ENCODE results near the gene CAPN14.

The CAPN14 gene

DNA sequence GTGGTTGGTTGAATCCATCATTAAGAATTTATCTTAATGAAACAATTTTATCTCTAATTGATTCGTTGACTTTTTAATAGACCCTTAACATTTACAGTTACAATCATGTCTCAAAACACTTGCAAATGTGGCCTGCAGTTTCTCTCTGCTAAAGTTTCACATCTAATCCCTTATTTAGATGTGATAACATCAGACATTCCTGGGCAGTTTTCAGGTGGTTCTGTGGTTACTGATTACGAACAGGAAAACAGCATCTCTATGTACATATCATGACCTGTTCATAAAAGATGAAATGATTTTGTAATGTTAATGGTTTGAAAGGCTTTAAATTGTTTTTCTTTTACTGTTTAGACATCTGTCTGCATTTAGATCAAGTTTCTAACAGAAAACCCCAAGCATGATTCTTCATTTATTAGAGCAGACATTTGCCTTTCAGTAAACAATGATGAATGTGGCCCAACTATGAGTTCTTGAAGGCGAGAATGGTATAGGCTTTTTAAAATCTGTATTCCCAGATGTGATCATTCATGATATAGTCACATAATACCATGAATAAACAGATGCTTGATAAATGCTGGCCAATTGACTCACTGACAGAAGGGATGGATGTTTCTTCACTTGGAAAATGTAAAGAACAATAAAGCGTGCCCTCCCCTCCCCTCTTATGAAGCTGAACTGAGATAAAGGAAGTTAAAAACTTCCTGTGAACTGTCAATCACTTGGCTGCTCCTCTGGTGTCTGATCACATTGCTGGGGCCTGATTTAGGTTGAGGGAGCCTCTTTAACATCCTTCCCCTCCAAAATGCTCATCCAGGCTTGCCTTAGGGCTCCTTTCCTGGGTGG is 3.5 kb downstream of the CAPN14 start:
- Histone ChIP-seq H3K36me3 (replicated peaks in 1 of 2; ENCODE audit: control insufficient read depth in 2 of 2, insufficient read depth in 2 of 2, low read length in 2 of 2) (no peaks in the 10 kb centered on the region), H3K4me2 (ENCODE audit: insufficient read depth, low read length, poor library complexity, severe bottlenecking) (no peak overlapping the region), H2BK12ac (ENCODE audit: low read length) (no peak overlapping the region), H3K9ac (ENCODE audit: low read depth, low read length, poor library complexity) (no peak overlapping the region), H2AFZ (ENCODE audit: low read length) (no peak overlapping the region), H2BK5ac (ENCODE audit: low read length) (no peak overlapping the region), H3K23ac (ENCODE audit: low read depth, low read length, poor library complexity) (no peak overlapping the region), H3K14ac (ENCODE audit: low read length) (no peak overlapping the region), H4K8ac (ENCODE audit: low read depth, low read length) (no peak overlapping the region), H3K27ac (replicated peaks; ENCODE audit: low read length) (no peak overlapping the region), H3K9me3 (replicated peaks in 1 of 2; ENCODE audit: control insufficient read depth in 2 of 2, insufficient read depth in 1 of 2, low read depth in 1 of 2, low read length in 2 of 2) (no peaks in the 10 kb centered on the region), H3K4ac (ENCODE audit: low read length) (no peak overlapping the region), H3K27me3 (ENCODE audit: control insufficient read depth in 3 of 3, insufficient read depth in 3 of 3, low read depth in 1 of 3, low read length in 3 of 3) (peaks cover 0 to 10% (median 0%) of the 10 kb centered on the region in 3 experiments), H3K18ac (ENCODE audit: low read length) (no peak overlapping the region), H3K4me1 (ENCODE audit: control insufficient read depth in 2 of 2, insufficient read depth in 1 of 2, low read depth in 1 of 2, low read length in 2 of 2) (no peaks in the 10 kb centered on the region), H4K91ac (ENCODE audit: low read depth, low read length, poor library complexity) (no peak overlapping the region), H2AK5ac (ENCODE audit: low read depth, low read length) (no peak overlapping the region), H3K4me3 (ENCODE audit: low read length in 2 of 2) (no peak overlapping the region), H2BK15ac (ENCODE audit: low read length) (no peak overlapping the region), H2BK120ac (ENCODE audit: low read depth, low read length) (no peak overlapping the region), H3K79me1 (ENCODE audit: low read depth, low read length) (no peaks in the 10 kb centered on the region)
- DNase-seq (ENCODE audit: low spot score): no peak
- whole genome bisulfite sequencing, 2 donors (ENCODE audit: extremely low coverage in 2 of 2, insufficient read length in 2 of 2, insufficient replicate concordance in 1 of 2): no CpG with 5 or more reads among the region's 4 CpGs

DNA sequence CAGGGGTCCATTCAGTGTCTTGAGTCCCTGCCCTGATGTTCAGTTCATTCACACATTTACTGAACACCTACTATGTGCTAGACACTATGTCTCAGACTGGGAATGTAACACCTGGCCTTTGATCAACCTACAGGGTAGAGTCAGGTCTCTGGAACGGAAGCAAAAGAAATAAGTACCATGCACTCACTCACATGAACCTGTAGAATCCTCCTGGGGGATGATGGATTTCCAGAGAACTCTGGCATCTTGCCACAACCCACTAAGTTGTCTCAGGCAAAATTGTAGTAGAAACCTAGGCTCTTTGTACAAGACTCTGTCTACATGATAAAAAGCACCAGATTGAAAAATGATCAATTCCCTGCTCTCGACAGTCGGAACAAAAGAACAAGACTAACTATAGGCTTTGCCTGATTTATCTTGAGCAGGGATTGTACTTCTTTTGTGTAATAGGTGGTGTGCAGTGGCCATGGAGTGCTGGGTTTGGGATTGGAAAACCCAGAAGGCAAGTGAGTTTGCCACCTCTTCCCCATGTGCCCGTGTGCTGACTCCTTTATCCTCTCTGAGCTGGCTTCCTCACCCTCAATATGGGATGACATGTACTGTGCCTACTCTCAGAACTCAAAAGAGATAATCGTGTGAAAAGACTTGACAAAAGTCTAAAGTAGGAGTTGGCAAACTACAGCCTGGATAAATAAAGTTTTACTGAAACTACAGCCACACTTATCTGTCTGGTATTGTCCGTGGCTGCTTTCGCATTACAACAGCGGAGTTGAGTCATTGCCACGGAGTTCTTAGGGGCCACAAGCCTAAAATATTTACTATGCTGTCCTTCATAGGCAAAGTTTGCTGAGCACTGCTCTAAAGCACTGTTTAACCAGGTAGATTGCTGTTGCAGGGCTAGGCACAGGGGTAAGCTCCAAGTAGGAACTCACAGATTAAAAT is 4.4 kb downstream of the CAPN14 start:
- H3K18ac ChIP-seq (ENCODE audit: low read length): no peak overlapping the region
- no peak overlapping the region for H4K8ac ChIP-seq (ENCODE audit: low read depth, low read length)
- no peak overlapping the region for H2BK12ac ChIP-seq (ENCODE audit: low read length)
- H4K91ac ChIP-seq (ENCODE audit: low read depth, low read length, poor library complexity): no peak overlapping the region
- no peak overlapping the region for H2BK120ac ChIP-seq (ENCODE audit: low read depth, low read length)
- no peaks in the 10 kb centered on the region for H3K79me1 ChIP-seq (ENCODE audit: low read depth, low read length)
- H3K36me3 ChIP-seq (replicated peaks in 1 of 2; ENCODE audit: control insufficient read depth in 2 of 2, insufficient read depth in 2 of 2, low read length in 2 of 2): no peaks in the 10 kb centered on the region
- H3K4me1 ChIP-seq (ENCODE audit: control insufficient read depth in 2 of 2, insufficient read depth in 1 of 2, low read depth in 1 of 2, low read length in 2 of 2): peaks cover 0 to 4% of the 10 kb centered on the region in 2 donors
- H2BK5ac ChIP-seq (ENCODE audit: low read length): no peak overlapping the region
- no peak overlapping the region for H2AK5ac ChIP-seq (ENCODE audit: low read depth, low read length)
- no peak overlapping the region for H2AFZ ChIP-seq (ENCODE audit: low read length)
- H2BK15ac ChIP-seq (ENCODE audit: low read length): no peak overlapping the region
- no peak overlapping the region for H3K27ac ChIP-seq (replicated peaks; ENCODE audit: low read length)
- H3K23ac ChIP-seq (ENCODE audit: low read depth, low read length, poor library complexity): no peak overlapping the region
- H3K27me3 ChIP-seq (ENCODE audit: control insufficient read depth in 3 of 3, insufficient read depth in 3 of 3, low read depth in 1 of 3, low read length in 3 of 3): peaks cover 0 to 16% (median 0%) of the 10 kb centered on the region in 3 experiments
- H3K9me3 ChIP-seq (replicated peaks in 1 of 2; ENCODE audit: control insufficient read depth in 2 of 2, insufficient read depth in 1 of 2, low read depth in 1 of 2, low read length in 2 of 2): no peaks in the 10 kb centered on the region
- no peak for DNase-seq (ENCODE audit: low spot score)
- no peak overlapping the region for H3K4ac ChIP-seq (ENCODE audit: low read length)
- H3K14ac ChIP-seq (ENCODE audit: low read length): no peak overlapping the region
- H3K4me3 ChIP-seq (ENCODE audit: low read length in 2 of 2): no peak overlapping the region
- no peak overlapping the region for H3K4me2 ChIP-seq (ENCODE audit: insufficient read depth, low read length, poor library complexity, severe bottlenecking)
- no CpG with 5 or more reads among the region's 9 CpGs for WGBS, 2 donors (ENCODE audit: extremely low coverage in 2 of 2, insufficient read length in 2 of 2, insufficient replicate concordance in 1 of 2)
- H3K9ac ChIP-seq (ENCODE audit: low read depth, low read length, poor library complexity): no peak overlapping the region

DNA sequence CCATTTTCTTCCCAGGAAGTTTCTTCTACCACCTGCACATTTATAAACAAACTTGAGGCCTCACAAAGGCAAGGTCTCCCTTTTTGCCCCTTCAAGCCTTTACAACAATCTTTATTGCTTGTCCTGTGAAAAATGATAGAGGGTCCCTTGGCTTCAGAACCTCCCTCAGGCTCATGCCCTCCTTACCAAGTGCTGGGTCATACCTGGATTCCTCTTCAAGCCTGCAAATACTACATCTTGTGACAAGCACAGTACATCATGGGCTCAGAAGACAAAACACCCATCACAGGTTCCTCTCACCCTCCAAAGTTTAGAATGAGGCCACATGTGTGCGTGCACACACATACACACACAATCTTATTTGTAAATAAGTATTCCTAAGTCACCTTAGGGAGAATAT is 9.1 kb downstream of the CAPN14 start:
- no peak overlapping the region for H4K8ac ChIP-seq (ENCODE audit: low read depth, low read length)
- H2AK5ac ChIP-seq (ENCODE audit: low read depth, low read length): no peak overlapping the region
- no peak overlapping the region for H4K91ac ChIP-seq (ENCODE audit: low read depth, low read length, poor library complexity)
- no peaks in the 10 kb centered on the region for H3K9me3 ChIP-seq (replicated peaks in 1 of 2; ENCODE audit: control insufficient read depth in 2 of 2, insufficient read depth in 1 of 2, low read depth in 1 of 2, low read length in 2 of 2)
- no peak overlapping the region for H3K4ac ChIP-seq (ENCODE audit: low read length)
- H3K79me1 ChIP-seq (ENCODE audit: low read depth, low read length): no peaks in the 10 kb centered on the region
- no peak for DNase-seq (ENCODE audit: low spot score)
- WGBS, 2 donors (ENCODE audit: extremely low coverage in 2 of 2, insufficient read length in 2 of 2, insufficient replicate concordance in 1 of 2): no CpG with 5 or more reads among the region's 1 CpG
- H3K36me3 ChIP-seq (replicated peaks in 1 of 2; ENCODE audit: control insufficient read depth in 2 of 2, insufficient read depth in 2 of 2, low read length in 2 of 2): no peaks in the 10 kb centered on the region
- H2BK15ac ChIP-seq (ENCODE audit: low read length): no peak overlapping the region
- no peak overlapping the region for H3K18ac ChIP-seq (ENCODE audit: low read length)
- no peak overlapping the region for H3K4me3 ChIP-seq (ENCODE audit: low read length in 2 of 2)
- no peak overlapping the region for H3K9ac ChIP-seq (ENCODE audit: low read depth, low read length, poor library complexity)
- H3K4me1 ChIP-seq (ENCODE audit: control insufficient read depth in 2 of 2, insufficient read depth in 1 of 2, low read depth in 1 of 2, low read length in 2 of 2): peaks cover 0 to 8% of the 10 kb centered on the region in 2 donors
- H3K23ac ChIP-seq (ENCODE audit: low read depth, low read length, poor library complexity): no peak overlapping the region
- no peak overlapping the region for H2BK5ac ChIP-seq (ENCODE audit: low read length)
- H2BK12ac ChIP-seq (ENCODE audit: low read length): no peak overlapping the region
- no peak overlapping the region for H3K4me2 ChIP-seq (ENCODE audit: insufficient read depth, low read length, poor library complexity, severe bottlenecking)
- no peak overlapping the region for H2AFZ ChIP-seq (ENCODE audit: low read length)
- peak overlapping the region; percentile 23 for H3K27ac ChIP-seq (replicated peaks; ENCODE audit: low read length)
- no peak overlapping the region for H3K14ac ChIP-seq (ENCODE audit: low read length)
- peaks cover 0 to 6% (median 0%) of the 10 kb centered on the region in 3 experiments for H3K27me3 ChIP-seq (ENCODE audit: control insufficient read depth in 3 of 3, insufficient read depth in 3 of 3, low read depth in 1 of 3, low read length in 3 of 3)
- H2BK120ac ChIP-seq (ENCODE audit: low read depth, low read length): no peak overlapping the region

DNA sequence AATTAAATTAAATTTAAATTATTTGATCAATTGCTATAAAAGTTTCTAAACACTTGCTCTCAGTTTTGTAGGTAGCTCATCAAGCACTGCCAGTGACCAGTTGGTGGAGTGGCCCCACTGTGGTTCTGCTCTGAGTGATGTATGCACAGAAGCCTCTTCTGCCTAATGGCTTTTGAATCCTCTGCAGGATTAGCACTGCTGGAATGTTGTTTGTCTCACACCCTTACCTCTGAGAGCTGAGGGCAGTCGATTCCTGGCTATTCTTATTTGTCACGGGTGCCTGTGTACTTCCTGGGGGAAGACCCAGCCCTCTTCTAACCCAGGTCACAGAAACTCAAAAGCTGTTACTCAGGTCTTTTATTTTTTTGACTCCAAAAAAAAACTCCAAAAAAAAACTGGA is 9.5 kb downstream of the CAPN14 start:
- Histone ChIP-seq H3K18ac (ENCODE audit: low read length) (no peak overlapping the region), H3K4ac (ENCODE audit: low read length) (no peak overlapping the region), H2BK120ac (ENCODE audit: low read depth, low read length) (no peak overlapping the region), H3K27me3 (ENCODE audit: control insufficient read depth in 3 of 3, insufficient read depth in 3 of 3, low read depth in 1 of 3, low read length in 3 of 3) (peaks cover 0 to 11% (median 0%) of the 10 kb centered on the region in 3 experiments), H3K9me3 (replicated peaks in 1 of 2; ENCODE audit: control insufficient read depth in 2 of 2, insufficient read depth in 1 of 2, low read depth in 1 of 2, low read length in 2 of 2) (no peaks in the 10 kb centered on the region), H2BK15ac (ENCODE audit: low read length) (no peak overlapping the region), H3K14ac (ENCODE audit: low read length) (no peak overlapping the region), H3K4me2 (ENCODE audit: insufficient read depth, low read length, poor library complexity, severe bottlenecking) (no peak overlapping the region), H2BK12ac (ENCODE audit: low read length) (no peak overlapping the region), H4K8ac (ENCODE audit: low read depth, low read length) (no peak overlapping the region), H3K4me1 (ENCODE audit: control insufficient read depth in 2 of 2, insufficient read depth in 1 of 2, low read depth in 1 of 2, low read length in 2 of 2) (peaks cover 0 to 8% of the 10 kb centered on the region in 2 donors), H3K79me1 (ENCODE audit: low read depth, low read length) (no peaks in the 10 kb centered on the region), H2BK5ac (ENCODE audit: low read length) (no peak overlapping the region), H2AFZ (ENCODE audit: low read length) (no peak overlapping the region), H3K36me3 (replicated peaks in 1 of 2; ENCODE audit: control insufficient read depth in 2 of 2, insufficient read depth in 2 of 2, low read length in 2 of 2) (no peaks in the 10 kb centered on the region), H3K9ac (ENCODE audit: low read depth, low read length, poor library complexity) (no peak overlapping the region), H2AK5ac (ENCODE audit: low read depth, low read length) (no peak overlapping the region), H3K4me3 (ENCODE audit: low read length in 2 of 2) (no peak overlapping the region), H3K27ac (replicated peaks; ENCODE audit: low read length) (peak overlapping the region; percentile 23), H4K91ac (ENCODE audit: low read depth, low read length, poor library complexity) (no peak overlapping the region), H3K23ac (ENCODE audit: low read depth, low read length, poor library complexity) (no peak overlapping the region)
- DNase-seq (ENCODE audit: low spot score): peak; percentile 17
- no CpG with 5 or more reads among the region's 2 CpGs for WGBS, 2 donors (ENCODE audit: extremely low coverage in 2 of 2, insufficient read length in 2 of 2, insufficient replicate concordance in 1 of 2)
